ENCODE results near the gene THRA. TPM values are rescaled to one million over a fixed set of nuclear protein-coding genes. Genes with fewer than 3 reads are reported as not detected.

THRA gene
- total RNA-seq, 4 donors from 2014 or later: 19.7 to 124 (median 63.1) TPM

DNA sequence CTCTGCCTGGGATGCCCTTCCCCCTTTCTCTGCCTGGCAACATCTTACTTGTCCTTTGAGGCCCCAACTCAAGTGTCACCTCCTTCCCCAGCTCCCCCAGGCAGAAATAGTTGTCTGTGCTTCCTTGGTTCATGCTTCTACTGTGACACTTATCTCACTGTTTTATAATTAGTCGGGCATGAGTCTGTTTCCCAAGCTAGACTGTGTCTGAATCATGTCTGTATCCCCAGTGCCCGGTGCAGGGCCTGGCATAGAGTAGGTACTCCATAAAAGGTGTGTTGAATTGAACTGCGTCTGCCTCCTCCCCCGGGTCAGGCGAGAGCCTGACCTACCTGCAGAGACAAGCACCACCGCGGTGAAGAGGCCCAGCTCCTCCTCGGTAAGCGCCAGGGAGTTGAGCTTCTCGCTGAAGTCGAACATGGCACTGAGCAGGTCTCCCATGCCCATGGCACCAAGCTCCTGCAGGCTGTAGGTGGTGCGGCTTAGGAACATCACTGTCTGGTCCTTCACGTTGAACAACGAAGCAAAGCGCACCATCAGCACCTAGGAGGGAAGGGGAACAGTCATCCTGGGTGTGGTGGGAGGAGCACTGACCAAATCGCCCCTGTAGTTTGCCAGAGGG, 30.9 kb downstream of the THRA start:
- TF ChIP-seq, protein P1, sequence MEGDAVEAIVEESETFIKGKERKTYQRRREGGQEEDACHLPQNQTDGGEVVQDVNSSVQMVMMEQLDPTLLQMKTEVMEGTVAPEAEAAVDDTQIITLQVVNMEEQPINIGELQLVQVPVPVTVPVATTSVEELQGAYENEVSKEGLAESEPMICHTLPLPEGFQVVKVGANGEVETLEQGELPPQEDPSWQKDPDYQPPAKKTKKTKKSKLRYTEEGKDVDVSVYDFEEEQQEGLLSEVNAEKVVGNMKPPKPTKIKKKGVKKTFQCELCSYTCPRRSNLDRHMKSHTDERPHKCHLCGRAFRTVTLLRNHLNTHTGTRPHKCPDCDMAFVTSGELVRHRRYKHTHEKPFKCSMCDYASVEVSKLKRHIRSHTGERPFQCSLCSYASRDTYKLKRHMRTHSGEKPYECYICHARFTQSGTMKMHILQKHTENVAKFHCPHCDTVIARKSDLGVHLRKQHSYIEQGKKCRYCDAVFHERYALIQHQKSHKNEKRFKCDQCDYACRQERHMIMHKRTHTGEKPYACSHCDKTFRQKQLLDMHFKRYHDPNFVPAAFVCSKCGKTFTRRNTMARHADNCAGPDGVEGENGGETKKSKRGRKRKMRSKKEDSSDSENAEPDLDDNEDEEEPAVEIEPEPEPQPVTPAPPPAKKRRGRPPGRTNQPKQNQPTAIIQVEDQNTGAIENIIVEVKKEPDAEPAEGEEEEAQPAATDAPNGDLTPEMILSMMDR (IDR thresholded peaks at IDR 0.05): no peak
- no peaks in the 10 kb centered on the region for H3K36me3 ChIP-seq
- intact Hi-C loops (cut with DNase I; ENCODE audit: low total_unique reads): no loop called here

GRCh38 chr17:40094874-40095273, 32.1 kb downstream of the THRA start:
- Histone ChIP-seq H3K4me3 (no peak overlapping the region), H3K4me1 (peaks cover 38 to 56% of the 10 kb centered on the region in 2 donors), H3K27ac (peak overlapping the region; percentile 90 to 99), H3K36me3 (no peaks in the 10 kb centered on the region), H3K9me3 (no peaks in the 10 kb centered on the region), H3K27me3 (no peaks in the 10 kb centered on the region)
- intact Hi-C loops (cut with DNase I; ENCODE audit: low total_unique reads): no loop called here
- TF ChIP-seq POLR2A (IDR thresholded peaks at IDR 0.05): no peak
- TF ChIP-seq, protein P1 (IDR thresholded peaks at IDR 0.05): no peak
- peak in 1 of 2 donors; percentile 33 for DNase-seq

More for the DNA sequence above, 30.9 kb downstream of the THRA start:
- peak in 1 of 2 donors; percentile 39 for DNase-seq
- H3K9me3 ChIP-seq: no peaks in the 10 kb centered on the region
- peaks cover 38 to 56% of the 10 kb centered on the region in 2 donors for H3K4me1 ChIP-seq
- H3K4me3 ChIP-seq: no peak overlapping the region
- peak overlapping the region; percentile 90 to 99 for H3K27ac ChIP-seq
- no peaks in the 10 kb centered on the region for H3K27me3 ChIP-seq

DNA sequence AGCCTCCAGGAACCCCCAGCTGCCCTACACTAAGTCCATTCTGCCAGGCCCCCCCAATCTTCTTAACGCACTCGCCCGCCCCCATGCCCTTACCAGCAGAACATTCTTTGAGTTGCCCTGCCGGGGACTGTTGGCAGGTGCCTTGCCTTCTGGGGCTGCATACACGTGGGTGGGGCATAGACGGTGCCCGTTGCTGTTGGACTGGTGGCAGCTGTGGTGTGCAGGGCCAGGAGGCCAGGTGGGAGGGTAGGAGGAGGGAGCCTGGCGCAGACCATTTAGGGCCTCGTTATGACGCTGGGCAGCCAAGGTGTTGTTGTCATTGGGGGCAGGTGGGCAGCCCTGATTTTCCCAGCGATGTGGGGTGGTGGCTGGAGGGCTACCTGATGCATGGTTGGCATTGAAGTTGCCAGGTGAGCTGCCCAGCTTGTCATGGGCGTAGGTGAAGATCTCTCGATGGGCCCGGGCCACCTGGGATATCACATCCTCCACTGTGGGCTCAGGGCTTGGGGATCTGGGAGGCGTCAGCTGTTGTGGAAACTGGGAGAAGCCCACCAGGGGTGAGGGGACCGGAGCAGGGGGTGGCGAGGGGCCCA, 32.7 kb downstream of the THRA start:
- peak overlapping the region; percentile 90 to 99 for H3K27ac ChIP-seq
- no peaks in the 10 kb centered on the region for H3K27me3 ChIP-seq
- DNase-seq: peak in 1 of 2 donors; percentile 24
- no peak overlapping the region for H3K4me3 ChIP-seq
- no peak for TF ChIP-seq POLR2A (IDR thresholded peaks at IDR 0.05)
- TF ChIP-seq, protein P1 (IDR thresholded peaks at IDR 0.05): no peak
- no peaks in the 10 kb centered on the region for H3K36me3 ChIP-seq
- intact Hi-C loops (cut with DNase I; ENCODE audit: low total_unique reads): no loop called here
- H3K4me1 ChIP-seq: peaks cover 35 to 50% of the 10 kb centered on the region in 2 donors
- no peaks in the 10 kb centered on the region for H3K9me3 ChIP-seq

GRCh38 chr17:40095944-40096791, 33.4 kb downstream of the THRA start:
- no peaks in the 10 kb centered on the region for H3K36me3 ChIP-seq
- DNase-seq: peak; percentile 49 to 63

More at GRCh38 chr17:40095944-40096791, 33.4 kb downstream of the THRA start:
- intact Hi-C loops (cut with DNase I; ENCODE audit: low total_unique reads): no loop called here
- H3K4me1 ChIP-seq: peaks cover 35 to 46% of the 10 kb centered on the region in 2 donors
- no peaks in the 10 kb centered on the region for H3K27me3 ChIP-seq
- no peaks in the 10 kb centered on the region for H3K9me3 ChIP-seq
- H3K4me3 ChIP-seq: no peak overlapping the region
- TF ChIP-seq, protein P1 (IDR thresholded peaks at IDR 0.05): no peak
- TF ChIP-seq POLR2A (IDR thresholded peaks at IDR 0.05): no peak
- H3K27ac ChIP-seq: peak overlapping the region; percentile 90 to 99
